Neural progenitor cell (in vitro differentiated cells): ENCODE measurements around the gene ZNF200. TPM values are rescaled to one million over a fixed set of nuclear protein-coding genes. Genes with fewer than 3 reads are reported as not detected.

Experiments
- DNase-seq: peaks from one replicate; pipeline ENCODE4 v3.0.0-alpha.2; 2016; ENCODE audit warnings: low spot score
- H2AFZ ChIP-seq: fragments of 200-600 bp; sonication (generic); replicated peaks from 2 replicates; pipeline ENCODE4 v1.6.1; 2016; ENCODE audit warnings: antibody characterized with exemption
- H3F3A ChIP-seq: fragments of 200-600 bp; sonication (generic); 2 replicates; pipeline ENCODE4 v1.6.1; 2016; ENCODE audit warnings: antibody characterized with exemption, low read depth
- H3K27ac ChIP-seq: fragments of 200-600 bp; sonication (generic); 2 replicates; pipeline ENCODE4 v1.5.1; 2016; ENCODE audit warnings: mild to moderate bottlenecking
- H3K27me3 ChIP-seq: fragments of 200-600 bp; sonication (generic); 2 replicates; pipeline ENCODE4 v1.6.1; 2016; ENCODE audit warnings: mild to moderate bottlenecking, moderate library complexity
- H3K36me3 ChIP-seq: fragments of 200-600 bp; sonication (generic); 2 replicates; pipeline ENCODE4 v1.5.1; 2016
- H3K4me1 ChIP-seq: fragments of 200-600 bp; sonication (generic); 2 replicates; pipeline ENCODE4 v1.6.1; 2016; ENCODE audit warnings: mixed run types
- H3K4me2 ChIP-seq: fragments of 200-600 bp; sonication (generic); 2 replicates; pipeline ENCODE4 v1.6.1; 2016
- H3K4me3 ChIP-seq: fragments of 200-600 bp; sonication (generic); 2 replicates; pipeline ENCODE4 v1.5.1; 2016
- H3K79me2 ChIP-seq: fragments of 200-600 bp; sonication (generic); 2 replicates; pipeline ENCODE4 v1.6.1; 2016; ENCODE audit warnings: low read depth
- H3K9ac ChIP-seq: fragments of 200-600 bp; sonication (generic); 2 replicates; pipeline ENCODE4 v1.6.1; 2016
- H3K9me3 ChIP-seq: fragments of 200-600 bp; sonication (generic); 2 replicates; pipeline ENCODE4 v1.5.1; 2016; ENCODE audit warnings: low read depth
- H4K20me1 ChIP-seq: fragments of 200-600 bp; sonication (generic); 2 replicates; pipeline ENCODE4 v1.6.1; 2016; ENCODE audit warnings: low read depth
- H3K27ac Mint-ChIP-seq: 3 replicates; pipeline ENCODE4 v1.8.0; 2021; ENCODE audit warnings: mixed read lengths
- H3K27me3 Mint-ChIP-seq: 2 replicates; pipeline ENCODE4 v1.8.0; 2022; ENCODE audit warnings: low read depth, mild to moderate bottlenecking, inconsistent platforms, moderate library complexity, mixed read lengths; ENCODE audit not compliant: insufficient read depth
- H3K36me3 Mint-ChIP-seq: 3 replicates; pipeline ENCODE4 v1.8.0; 2021; ENCODE audit warnings: mixed read lengths
- H3K4me1 Mint-ChIP-seq: 3 replicates; pipeline ENCODE4 v1.8.0; 2021; ENCODE audit warnings: mixed read lengths
- H3K4me3 Mint-ChIP-seq: 3 replicates; pipeline ENCODE4 v1.8.0; 2021; ENCODE audit warnings: mild to moderate bottlenecking, moderate library complexity, mixed read lengths
- H3K9me3 Mint-ChIP-seq: 3 replicates; pipeline ENCODE4 v1.8.0; 2020; ENCODE audit warnings: mixed read lengths
- EZH2 ChIP-seq: fragments of 200-600 bp; sonication (generic); IDR thresholded peaks from 2 replicates; pipeline ENCODE4 v1.6.1; 2017; ENCODE audit warnings: antibody characterized with exemption, mild to moderate bottlenecking, moderate library complexity
- EZH2phosphoT487 ChIP-seq: fragments of 200-600 bp; sonication (generic); IDR thresholded peaks from 2 replicates; pipeline ENCODE4 v1.6.1; 2017; ENCODE audit warnings: antibody characterized with exemption
- total RNA-seq: library from RNA; depleted of rRNA; stranded (reverse); fragments of >200 nt; gene quantifications from 2 replicates; pipeline ENCODE4 v1.2.3, GENCODE V29; 2015; ENCODE audit warnings: low replicate concordance
- TF ChIP-seq, protein P1 (sequence below): fragments of 200-600 bp; sonication (generic); IDR thresholded peaks from 2 replicates; pipeline ENCODE4 v1.5.1; 2017; ENCODE audit warnings: antibody characterized with exemption, mild to moderate bottlenecking

The ZNF200 gene
- total RNA-seq, 1 donor from 2014 or later: 10.1 TPM

- Histone ChIP-seq H3K4me1 (no peaks in the 10 kb centered on the region), H3K4me2 (no peak overlapping the region), H3K9ac (no peak overlapping the region), H3K36me3 (no peaks in the 10 kb centered on the region), H2AFZ (no peak overlapping the region), H3K4me3 (no peak overlapping the region), H3K27me3 (peaks cover 75% of the 10 kb centered on the region), H3K79me2 (no peaks in the 10 kb centered on the region), H4K20me1 (peaks cover 8% of the 10 kb centered on the region), H3K27ac (no peak overlapping the region), H3K9me3 (no peaks in the 10 kb centered on the region), H3F3A (peaks cover 9% of the 10 kb centered on the region)
- no peak overlapping the region for H3K4me3 Mint-ChIP-seq
- TF ChIP-seq EZH2 (no peak), EZH2phosphoT487 (no peak)
- TF ChIP-seq, protein P1, sequence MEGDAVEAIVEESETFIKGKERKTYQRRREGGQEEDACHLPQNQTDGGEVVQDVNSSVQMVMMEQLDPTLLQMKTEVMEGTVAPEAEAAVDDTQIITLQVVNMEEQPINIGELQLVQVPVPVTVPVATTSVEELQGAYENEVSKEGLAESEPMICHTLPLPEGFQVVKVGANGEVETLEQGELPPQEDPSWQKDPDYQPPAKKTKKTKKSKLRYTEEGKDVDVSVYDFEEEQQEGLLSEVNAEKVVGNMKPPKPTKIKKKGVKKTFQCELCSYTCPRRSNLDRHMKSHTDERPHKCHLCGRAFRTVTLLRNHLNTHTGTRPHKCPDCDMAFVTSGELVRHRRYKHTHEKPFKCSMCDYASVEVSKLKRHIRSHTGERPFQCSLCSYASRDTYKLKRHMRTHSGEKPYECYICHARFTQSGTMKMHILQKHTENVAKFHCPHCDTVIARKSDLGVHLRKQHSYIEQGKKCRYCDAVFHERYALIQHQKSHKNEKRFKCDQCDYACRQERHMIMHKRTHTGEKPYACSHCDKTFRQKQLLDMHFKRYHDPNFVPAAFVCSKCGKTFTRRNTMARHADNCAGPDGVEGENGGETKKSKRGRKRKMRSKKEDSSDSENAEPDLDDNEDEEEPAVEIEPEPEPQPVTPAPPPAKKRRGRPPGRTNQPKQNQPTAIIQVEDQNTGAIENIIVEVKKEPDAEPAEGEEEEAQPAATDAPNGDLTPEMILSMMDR: no peak
- no peak for DNase-seq
- no peaks in the 10 kb centered on the region for H3K36me3 Mint-ChIP-seq
- H3K4me1 Mint-ChIP-seq: peaks cover 14% of the 10 kb centered on the region
- H3K9me3 Mint-ChIP-seq: peaks cover 9% of the 10 kb centered on the region
- peaks cover 39% of the 10 kb centered on the region for H3K27me3 Mint-ChIP-seq
- H3K27ac Mint-ChIP-seq: peak overlapping the region; percentile 5
Observed at GRCh38 chr16:3194792-3195191, 40.2 kb downstream of the ZNF200 start.

- Mint-ChIP-seq H3K9me3 (peaks cover 11% of the 10 kb centered on the region), H3K4me1 (peaks cover 19% of the 10 kb centered on the region)
- H3K27me3 ChIP-seq: peaks cover 85% of the 10 kb centered on the region
Observed at GRCh38 chr16:3193221-3194212, 41.4 kb downstream of the ZNF200 start.

DNA sequence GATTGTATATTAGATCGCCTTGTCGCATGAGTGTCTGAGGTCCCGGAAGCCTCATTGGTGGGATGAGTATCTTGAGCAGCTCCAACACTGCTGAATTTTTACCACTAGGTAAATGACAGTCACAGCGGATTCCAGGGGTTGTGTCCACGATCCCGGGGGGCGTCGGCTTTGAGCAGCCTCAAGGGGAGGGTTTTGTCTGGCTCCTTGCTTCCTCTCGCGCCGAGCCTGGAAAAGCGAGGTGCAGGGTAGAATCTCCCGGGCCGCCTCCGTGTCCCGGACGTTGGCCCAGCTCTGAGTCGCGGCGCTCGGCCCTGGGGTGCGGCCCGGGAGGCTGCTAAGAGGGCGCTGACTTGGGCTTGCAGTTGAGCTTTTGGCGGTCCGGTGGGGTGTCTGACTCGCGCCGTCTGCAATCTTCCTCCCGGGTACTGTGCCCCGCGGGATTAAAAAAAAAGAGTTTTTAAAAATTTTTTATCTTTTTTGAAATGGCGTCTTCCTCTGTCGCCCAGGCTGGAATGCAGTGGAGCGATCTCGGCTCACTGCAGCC is 42.4 kb downstream of the ZNF200 start:
- H3K4me1 Mint-ChIP-seq: peaks cover 20% of the 10 kb centered on the region
- no peaks in the 10 kb centered on the region for H3K79me2 ChIP-seq
- no peak overlapping the region for H2AFZ ChIP-seq
- H3K4me3 Mint-ChIP-seq: no peak overlapping the region
- TF ChIP-seq EZH2 (no peak), EZH2phosphoT487 (no peak)
- TF ChIP-seq, protein P1: no peak
- H3K27ac Mint-ChIP-seq: no peak overlapping the region
- H3K27me3 ChIP-seq: peaks cover 85% of the 10 kb centered on the region
- H3K9ac ChIP-seq: no peak overlapping the region
- no peak overlapping the region for H3K4me3 ChIP-seq
- DNase-seq: no peak
- no peaks in the 10 kb centered on the region for H3K36me3 Mint-ChIP-seq
- H3F3A ChIP-seq: peaks cover 26% of the 10 kb centered on the region
- H3K9me3 Mint-ChIP-seq: peaks cover 11% of the 10 kb centered on the region
- H3K9me3 ChIP-seq: no peaks in the 10 kb centered on the region
- H3K4me1 ChIP-seq: no peaks in the 10 kb centered on the region
- H3K27ac ChIP-seq: no peak overlapping the region
- peaks cover 51% of the 10 kb centered on the region for H3K27me3 Mint-ChIP-seq
- H3K4me2 ChIP-seq: no peak overlapping the region
- no peaks in the 10 kb centered on the region for H3K36me3 ChIP-seq
- peaks cover 13% of the 10 kb centered on the region for H4K20me1 ChIP-seq

More at GRCh38 chr16:3193221-3194212, 41.4 kb downstream of the ZNF200 start:
- no peak overlapping the region for H3K9ac ChIP-seq
- H3K4me3 ChIP-seq: no peak overlapping the region
- H3K36me3 Mint-ChIP-seq: no peaks in the 10 kb centered on the region
- TF ChIP-seq EZH2 (no peak), EZH2phosphoT487 (no peak)
- TF ChIP-seq, protein P1: no peak
- H3K27me3 Mint-ChIP-seq: peaks cover 49% of the 10 kb centered on the region
- H4K20me1 ChIP-seq: peaks cover 11% of the 10 kb centered on the region
- H3K27ac Mint-ChIP-seq: no peak overlapping the region
- H2AFZ ChIP-seq: no peak overlapping the region
- no peaks in the 10 kb centered on the region for H3K79me2 ChIP-seq
- no peaks in the 10 kb centered on the region for H3K36me3 ChIP-seq
- H3K4me1 ChIP-seq: no peaks in the 10 kb centered on the region
- no peak overlapping the region for H3K4me2 ChIP-seq
- no peak overlapping the region for H3K4me3 Mint-ChIP-seq
- peaks cover 20% of the 10 kb centered on the region for H3F3A ChIP-seq
- no peak for DNase-seq
- no peak overlapping the region for H3K27ac ChIP-seq
- H3K9me3 ChIP-seq: no peaks in the 10 kb centered on the region
